H1 (cell line): ENCODE measurements around the gene BSCL2. TPM values are rescaled to one million over a fixed set of nuclear protein-coding genes. Genes with fewer than 3 reads are reported as not detected.

Experiments used
- BCL11A ChIP-seq, 2 experiments: IDR thresholded peaks; one replicate each; pipeline ENCODE4 v1.6.1; 2011; ENCODE audit warnings: low read depth in 2 of 2, low read length in 2 of 2, mild to moderate bottlenecking in 2 of 2
- HDAC6 ChIP-seq: IDR thresholded peaks from one replicate; pipeline ENCODE4 v1.7.1; 2012; ENCODE audit warnings: low read depth, mild to moderate bottlenecking, inconsistent platforms, low read length, moderate library complexity
- SP2 ChIP-seq: IDR thresholded peaks from 2 replicates; pipeline ENCODE4 v1.6.1; 2012; ENCODE audit warnings: mild to moderate bottlenecking, low read length, inconsistent platforms
- YY1 ChIP-seq: IDR thresholded peaks from 2 replicates; pipeline ENCODE4 v1.6.1; 2011; ENCODE audit warnings: low read depth, mild to moderate bottlenecking, low read length
- polyA plus RNA-seq, 7 experiments: library from polyadenylated mRNA; depleted of rRNA in 3 of 7; stranded (reverse) in 5 of 7; unstranded in 2 of 7; fragments of >200 nt in 5 of 7; fragments of 200-250 nt in 2 of 7; gene quantifications; 1 replicate in 5 of 7; 2 replicates in 1 of 7; 4 replicates in 1 of 7; pipeline versions ENCODE4 v1.2.1 to v1.2.3, GENCODE V29; 2011 to 2013; ENCODE audit warnings: missing spikeins in 2 of 7, mixed read lengths in 2 of 7
- total RNA-seq: library from RNA; stranded (reverse); fragmentation: NEBNext Ultra II Directional; extraction: Animal tissue kit (Norgen Biotek cat#: 25700); gene quantifications from 2 replicates; pipeline ENCODE4 v1.2.1, GENCODE V29; 2021
- TF ChIP-seq, protein P1 (sequence below): fragments of 300-600 bp; sonication (generic); IDR thresholded peaks from 2 replicates; pipeline ENCODE4 v1.7.1; 2012; ENCODE audit warnings: low read length, moderate library complexity, mild to moderate bottlenecking, inconsistent platforms; ENCODE audit not compliant: insufficient replicate concordance

Gene BSCL2
- total and polyA plus RNA-seq, 2 of the 8 experiments (the other 6 are each of a cell fraction or from before 2014, with no cell fraction given): 59.5 to 264 TPM

GRCh38 chr11:62728171-62728988 is 21.2 kb upstream of the BSCL2 start, which contains the start of gene TTC9C (continued):
- TF ChIP-seq, protein P1, sequence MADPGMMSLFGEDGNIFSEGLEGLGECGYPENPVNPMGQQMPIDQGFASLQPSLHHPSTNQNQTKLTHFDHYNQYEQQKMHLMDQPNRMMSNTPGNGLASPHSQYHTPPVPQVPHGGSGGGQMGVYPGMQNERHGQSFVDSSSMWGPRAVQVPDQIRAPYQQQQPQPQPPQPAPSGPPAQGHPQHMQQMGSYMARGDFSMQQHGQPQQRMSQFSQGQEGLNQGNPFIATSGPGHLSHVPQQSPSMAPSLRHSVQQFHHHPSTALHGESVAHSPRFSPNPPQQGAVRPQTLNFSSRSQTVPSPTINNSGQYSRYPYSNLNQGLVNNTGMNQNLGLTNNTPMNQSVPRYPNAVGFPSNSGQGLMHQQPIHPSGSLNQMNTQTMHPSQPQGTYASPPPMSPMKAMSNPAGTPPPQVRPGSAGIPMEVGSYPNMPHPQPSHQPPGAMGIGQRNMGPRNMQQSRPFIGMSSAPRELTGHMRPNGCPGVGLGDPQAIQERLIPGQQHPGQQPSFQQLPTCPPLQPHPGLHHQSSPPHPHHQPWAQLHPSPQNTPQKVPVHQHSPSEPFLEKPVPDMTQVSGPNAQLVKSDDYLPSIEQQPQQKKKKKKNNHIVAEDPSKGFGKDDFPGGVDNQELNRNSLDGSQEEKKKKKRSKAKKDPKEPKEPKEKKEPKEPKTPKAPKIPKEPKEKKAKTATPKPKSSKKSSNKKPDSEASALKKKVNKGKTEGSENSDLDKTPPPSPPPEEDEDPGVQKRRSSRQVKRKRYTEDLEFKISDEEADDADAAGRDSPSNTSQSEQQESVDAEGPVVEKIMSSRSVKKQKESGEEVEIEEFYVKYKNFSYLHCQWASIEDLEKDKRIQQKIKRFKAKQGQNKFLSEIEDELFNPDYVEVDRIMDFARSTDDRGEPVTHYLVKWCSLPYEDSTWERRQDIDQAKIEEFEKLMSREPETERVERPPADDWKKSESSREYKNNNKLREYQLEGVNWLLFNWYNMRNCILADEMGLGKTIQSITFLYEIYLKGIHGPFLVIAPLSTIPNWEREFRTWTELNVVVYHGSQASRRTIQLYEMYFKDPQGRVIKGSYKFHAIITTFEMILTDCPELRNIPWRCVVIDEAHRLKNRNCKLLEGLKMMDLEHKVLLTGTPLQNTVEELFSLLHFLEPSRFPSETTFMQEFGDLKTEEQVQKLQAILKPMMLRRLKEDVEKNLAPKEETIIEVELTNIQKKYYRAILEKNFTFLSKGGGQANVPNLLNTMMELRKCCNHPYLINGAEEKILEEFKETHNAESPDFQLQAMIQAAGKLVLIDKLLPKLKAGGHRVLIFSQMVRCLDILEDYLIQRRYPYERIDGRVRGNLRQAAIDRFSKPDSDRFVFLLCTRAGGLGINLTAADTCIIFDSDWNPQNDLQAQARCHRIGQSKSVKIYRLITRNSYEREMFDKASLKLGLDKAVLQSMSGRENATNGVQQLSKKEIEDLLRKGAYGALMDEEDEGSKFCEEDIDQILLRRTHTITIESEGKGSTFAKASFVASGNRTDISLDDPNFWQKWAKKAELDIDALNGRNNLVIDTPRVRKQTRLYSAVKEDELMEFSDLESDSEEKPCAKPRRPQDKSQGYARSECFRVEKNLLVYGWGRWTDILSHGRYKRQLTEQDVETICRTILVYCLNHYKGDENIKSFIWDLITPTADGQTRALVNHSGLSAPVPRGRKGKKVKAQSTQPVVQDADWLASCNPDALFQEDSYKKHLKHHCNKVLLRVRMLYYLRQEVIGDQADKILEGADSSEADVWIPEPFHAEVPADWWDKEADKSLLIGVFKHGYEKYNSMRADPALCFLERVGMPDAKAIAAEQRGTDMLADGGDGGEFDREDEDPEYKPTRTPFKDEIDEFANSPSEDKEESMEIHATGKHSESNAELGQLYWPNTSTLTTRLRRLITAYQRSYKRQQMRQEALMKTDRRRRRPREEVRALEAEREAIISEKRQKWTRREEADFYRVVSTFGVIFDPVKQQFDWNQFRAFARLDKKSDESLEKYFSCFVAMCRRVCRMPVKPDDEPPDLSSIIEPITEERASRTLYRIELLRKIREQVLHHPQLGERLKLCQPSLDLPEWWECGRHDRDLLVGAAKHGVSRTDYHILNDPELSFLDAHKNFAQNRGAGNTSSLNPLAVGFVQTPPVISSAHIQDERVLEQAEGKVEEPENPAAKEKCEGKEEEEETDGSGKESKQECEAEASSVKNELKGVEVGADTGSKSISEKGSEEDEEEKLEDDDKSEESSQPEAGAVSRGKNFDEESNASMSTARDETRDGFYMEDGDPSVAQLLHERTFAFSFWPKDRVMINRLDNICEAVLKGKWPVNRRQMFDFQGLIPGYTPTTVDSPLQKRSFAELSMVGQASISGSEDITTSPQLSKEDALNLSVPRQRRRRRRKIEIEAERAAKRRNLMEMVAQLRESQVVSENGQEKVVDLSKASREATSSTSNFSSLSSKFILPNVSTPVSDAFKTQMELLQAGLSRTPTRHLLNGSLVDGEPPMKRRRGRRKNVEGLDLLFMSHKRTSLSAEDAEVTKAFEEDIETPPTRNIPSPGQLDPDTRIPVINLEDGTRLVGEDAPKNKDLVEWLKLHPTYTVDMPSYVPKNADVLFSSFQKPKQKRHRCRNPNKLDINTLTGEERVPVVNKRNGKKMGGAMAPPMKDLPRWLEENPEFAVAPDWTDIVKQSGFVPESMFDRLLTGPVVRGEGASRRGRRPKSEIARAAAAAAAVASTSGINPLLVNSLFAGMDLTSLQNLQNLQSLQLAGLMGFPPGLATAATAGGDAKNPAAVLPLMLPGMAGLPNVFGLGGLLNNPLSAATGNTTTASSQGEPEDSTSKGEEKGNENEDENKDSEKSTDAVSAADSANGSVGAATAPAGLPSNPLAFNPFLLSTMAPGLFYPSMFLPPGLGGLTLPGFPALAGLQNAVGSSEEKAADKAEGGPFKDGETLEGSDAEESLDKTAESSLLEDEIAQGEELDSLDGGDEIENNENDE: no peak
- TF ChIP-seq BCL11A (IDR thresholded peaks at IDR 0.05; ENCODE audit: low read depth in 2 of 2, low read length in 2 of 2) (no peak), SP2 (peak; percentile 2; the same call in 1 of the 2 replicates), YY1 (no peak), HDAC6 (no peak)
- TF ChIP-seq, all 59 proteins: peak for 11
